Fibroblast of skin of scalp (primary cell): ENCODE measurements around the gene ADGRL2.
"Not testable (repeated sequence)": the region's sequence is repeated elsewhere in the genome, so short reads cannot be mapped to it uniquely, and the experiment has no call there.

ENCODE experiments used
- DNase-seq: peaks from one replicate; pipeline ENCODE4 v3.0.0-alpha.2; 2013

Gene ADGRL2

GRCh38 chr1:81850031-81850430 lies 49.3 kb downstream of the ADGRL2 start:
- DNase-seq: no peak

DNA sequence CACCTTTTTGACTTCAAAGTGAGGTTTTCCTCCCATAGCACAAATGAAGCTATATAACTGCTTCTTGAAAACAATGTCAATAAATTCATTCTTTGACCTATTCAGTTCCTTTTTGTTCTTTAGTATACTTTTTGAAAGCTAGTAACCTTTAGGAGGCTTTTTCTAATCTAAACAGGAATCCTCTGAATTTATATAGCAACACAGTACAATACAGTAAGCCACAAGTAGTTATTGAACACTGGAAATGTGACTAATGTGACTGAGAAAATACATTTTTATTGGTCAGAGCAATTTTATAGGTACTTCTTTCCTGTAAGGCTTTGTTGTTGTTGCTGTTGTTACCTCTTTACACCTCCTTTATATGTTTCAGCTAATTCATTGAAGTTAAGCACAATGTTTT lies 49.8 kb downstream of the ADGRL2 start:
- DNase-seq: no peak

DNA sequence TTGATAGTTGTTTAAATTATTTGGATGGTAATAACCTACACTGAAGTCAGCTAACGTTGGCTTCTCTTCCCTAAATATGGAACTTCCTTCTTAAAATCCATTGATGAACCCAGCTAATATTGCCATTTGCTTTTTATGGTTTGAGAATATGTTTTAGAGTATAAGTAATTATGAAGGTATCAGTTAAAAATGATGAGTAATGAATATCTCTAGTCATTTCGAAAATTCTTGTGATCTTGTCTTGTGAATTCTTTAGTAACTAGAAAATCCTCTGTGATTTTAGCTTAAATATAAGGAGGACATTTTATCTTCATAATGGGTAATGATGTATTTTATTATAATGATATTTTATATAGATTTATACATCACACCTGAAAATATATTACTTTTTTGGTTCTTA lies 50.5 kb downstream of the ADGRL2 start:
- no peak for DNase-seq

GRCh38 chr1:81852961-81853360 lies 52.2 kb downstream of the ADGRL2 start:
- no peak for DNase-seq

- no peak for DNase-seq
These were observed 66.5 kb downstream of the ADGRL2 start for GRCh38 chr1:81867235-81867634.

- DNase-seq: no peak
These were observed 68.6 kb downstream of the ADGRL2 start for GRCh38 chr1:81869307-81869706.

GRCh38 chr1:81871091-81871490 lies 70.4 kb downstream of the ADGRL2 start:
- DNase-seq: not testable (repeated sequence)

DNA sequence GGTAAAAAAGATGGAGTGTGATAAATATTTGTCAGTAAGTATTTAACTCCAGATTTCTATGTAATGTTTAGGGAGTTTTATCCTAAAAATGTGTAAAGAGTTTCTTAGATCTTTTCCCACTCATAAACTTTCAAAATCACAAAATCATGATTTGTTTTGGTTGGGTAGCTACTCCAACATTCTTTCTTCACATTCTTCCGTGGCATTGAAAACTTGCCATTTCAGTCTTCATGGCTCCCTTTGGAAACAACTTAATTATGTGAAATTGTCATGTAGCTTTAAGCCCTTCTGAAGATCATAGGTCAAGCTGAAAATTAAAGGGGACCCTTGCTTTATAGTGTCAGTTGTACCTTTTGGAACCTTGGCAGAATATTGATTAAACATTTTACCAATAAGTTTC lies 73.2 kb downstream of the ADGRL2 start:
- DNase-seq: peak; percentile 40

- DNase-seq: no peak
These were observed 73.7 kb downstream of the ADGRL2 start for GRCh38 chr1:81874461-81874860.

DNA sequence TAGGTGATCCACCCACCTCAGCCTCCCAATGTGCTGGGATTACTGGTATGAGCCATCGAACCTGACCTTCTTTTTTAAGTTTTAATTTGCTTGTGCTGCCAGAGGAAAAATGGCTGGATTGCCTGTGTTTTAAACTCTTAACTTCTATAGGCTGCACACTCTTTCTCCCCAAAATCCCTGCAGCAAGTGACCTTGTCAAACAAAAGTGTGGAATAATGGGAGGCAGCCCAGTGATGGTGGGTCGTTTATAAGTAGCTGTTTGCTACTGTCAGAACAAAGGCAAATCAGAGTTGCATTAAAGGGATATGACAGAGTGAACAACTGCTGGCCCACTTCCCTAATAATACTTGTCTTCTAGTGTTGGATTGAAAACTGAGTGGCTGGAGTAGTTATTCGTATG lies 74.2 kb downstream of the ADGRL2 start:
- no peak for DNase-seq

DNA sequence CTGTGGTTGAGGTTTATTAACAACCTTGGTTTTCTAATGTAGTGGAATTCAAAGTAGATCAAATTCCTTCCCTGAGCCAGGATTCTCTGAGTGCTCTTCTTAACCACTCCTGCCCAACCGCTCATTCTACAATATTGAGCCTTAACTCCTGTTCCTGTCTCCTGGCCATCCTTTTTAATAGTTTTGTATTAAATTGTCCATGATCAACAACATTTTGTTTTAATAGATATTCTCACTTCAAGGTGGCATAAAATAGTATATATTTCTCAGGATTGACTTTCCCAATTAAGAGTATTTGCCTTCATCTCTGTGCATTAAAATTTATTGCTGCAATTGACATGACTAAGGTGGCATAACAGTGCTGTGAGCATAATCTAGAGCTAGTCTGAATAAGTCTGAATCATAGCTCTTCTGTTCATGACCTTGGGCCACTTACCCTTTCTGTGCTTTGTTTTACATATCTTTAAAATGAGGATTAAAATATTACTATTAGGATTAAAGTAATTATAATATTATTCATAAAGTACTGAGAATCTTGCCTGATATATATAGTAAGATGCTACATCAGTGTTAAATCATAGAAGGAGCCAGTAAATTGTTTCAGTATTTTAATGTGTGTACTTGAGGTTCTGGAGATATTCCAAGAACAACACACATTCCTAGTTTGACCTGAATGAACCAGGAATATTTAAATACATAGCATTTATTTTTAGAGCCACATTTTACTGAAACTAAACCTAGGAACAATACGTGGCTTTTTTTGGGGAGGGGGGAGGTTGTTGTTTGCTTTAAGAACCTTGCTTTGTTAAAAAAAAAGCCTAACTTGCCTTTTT lies 76.4 kb downstream of the ADGRL2 start:
- DNase-seq: peak; percentile 63

DNA sequence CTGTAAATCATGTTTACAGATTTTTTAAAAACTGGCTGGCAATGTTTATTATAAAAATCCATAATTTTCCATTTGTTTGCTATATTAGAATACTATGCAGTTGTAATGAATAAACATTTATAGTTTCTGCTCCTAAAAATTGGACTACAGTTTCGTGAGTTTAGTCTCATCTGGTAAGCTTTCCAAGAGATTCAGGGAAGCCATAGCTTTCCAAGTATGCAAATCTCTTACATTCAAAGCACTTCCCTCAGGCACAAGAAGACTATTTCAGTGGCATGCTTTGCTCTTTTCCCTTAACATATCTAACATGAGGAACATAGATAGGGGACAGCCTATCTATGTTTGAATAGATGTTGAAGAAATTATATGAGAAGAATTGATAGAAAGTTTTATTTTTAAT lies 77.2 kb downstream of the ADGRL2 start:
- DNase-seq: no peak

DNA sequence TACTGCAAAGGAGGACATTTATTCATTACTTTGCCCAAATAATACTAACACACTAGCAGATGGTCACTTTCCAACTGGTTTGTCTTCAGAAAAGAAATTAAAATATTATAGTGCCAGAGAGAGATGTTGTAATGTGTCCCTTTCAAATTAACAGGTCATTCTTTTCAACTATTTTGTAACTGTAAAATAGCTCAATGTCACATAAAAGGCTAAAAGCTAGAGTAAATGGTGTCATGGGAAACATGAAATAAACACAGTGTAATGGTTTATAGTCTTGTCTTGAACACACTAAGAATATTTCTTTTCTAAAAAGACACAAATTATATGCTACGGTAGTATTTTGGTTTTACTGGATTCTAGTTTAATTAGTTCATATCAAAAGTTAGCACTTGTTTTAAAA lies 77.8 kb downstream of the ADGRL2 start:
- no peak for DNase-seq

DNA sequence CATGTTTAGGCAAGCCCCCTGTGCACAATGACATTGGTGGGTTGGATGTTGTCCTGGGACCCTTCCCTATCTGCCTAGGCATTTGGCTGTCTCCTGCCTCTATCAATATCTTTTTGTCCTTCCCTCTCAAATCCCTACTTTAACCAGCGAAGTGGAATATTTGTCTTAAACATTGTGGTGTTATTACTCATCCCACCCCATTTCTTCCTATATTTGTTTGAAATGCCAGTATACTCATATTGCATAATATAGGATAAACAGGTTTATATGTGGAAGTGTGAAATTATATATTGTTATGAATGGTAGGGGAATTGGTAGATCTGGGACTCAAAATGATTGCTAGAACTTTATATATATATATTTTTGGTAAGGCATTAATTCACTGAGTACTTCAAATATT lies 80.0 kb downstream of the ADGRL2 start:
- DNase-seq: peak; percentile 23

- DNase-seq: no peak
These were observed 84.6 kb downstream of the ADGRL2 start for GRCh38 chr1:81885291-81885690.

GRCh38 chr1:81886292-81886691 lies 85.6 kb downstream of the ADGRL2 start:
- DNase-seq: not testable (repeated sequence)

DNA sequence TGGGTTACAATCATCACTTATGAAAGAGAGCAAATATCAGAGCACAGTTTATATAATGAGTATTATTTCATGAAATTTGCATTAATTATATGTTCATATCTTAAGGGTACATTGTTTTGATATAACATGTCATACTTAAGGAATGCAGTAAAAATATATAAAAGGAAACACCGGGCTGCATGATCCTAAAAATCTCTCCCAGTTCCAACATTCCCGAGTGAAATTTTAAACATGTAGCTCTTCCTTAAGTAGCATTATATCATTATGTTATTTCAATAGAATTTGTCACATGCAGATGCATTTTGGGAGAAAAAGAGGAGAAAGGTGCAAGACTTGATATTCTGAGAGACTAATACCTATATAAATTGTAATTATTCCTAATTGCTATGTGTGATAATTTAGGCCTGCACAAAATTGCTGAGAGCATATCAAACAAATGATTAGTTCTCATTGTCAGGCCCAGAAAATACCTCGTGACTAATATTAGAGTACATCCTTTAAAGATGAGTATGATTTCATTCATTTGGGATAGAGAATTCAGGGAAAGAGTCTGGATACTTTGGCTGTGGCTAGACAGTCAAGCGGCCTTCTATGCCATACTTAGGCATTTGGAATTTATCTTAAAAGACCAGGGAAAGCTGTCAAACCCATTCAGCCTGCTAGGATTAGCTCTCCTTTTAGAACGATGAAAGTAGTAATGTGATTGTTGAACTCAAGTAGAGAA lies 86.8 kb downstream of the ADGRL2 start:
- peak; percentile 53 for DNase-seq

GRCh38 chr1:81889166-81889565 lies 88.4 kb downstream of the ADGRL2 start:
- DNase-seq: no peak

DNA sequence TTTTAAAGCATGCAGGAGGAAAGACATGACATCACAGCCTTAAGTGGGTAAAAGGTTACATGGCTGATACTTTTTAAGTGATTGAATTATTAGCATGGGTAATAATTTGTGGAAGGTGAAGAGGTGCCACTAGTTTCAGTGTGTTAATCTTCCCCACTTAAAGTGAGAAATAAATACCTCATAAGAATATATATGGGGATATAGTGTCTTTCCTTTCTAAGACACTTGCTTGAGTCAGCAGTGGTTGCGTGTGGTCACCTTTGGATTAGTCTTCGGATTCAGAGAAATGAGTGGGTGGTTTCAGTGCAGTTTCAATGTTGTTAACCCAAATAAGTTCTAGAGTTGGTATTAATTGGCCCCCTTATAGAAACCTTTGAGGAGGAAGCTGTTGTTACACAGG lies 94.1 kb downstream of the ADGRL2 start:
- DNase-seq: no peak

- no peak for DNase-seq
These were observed 98.6 kb downstream of the ADGRL2 start for GRCh38 chr1:81899214-81899821.

DNA sequence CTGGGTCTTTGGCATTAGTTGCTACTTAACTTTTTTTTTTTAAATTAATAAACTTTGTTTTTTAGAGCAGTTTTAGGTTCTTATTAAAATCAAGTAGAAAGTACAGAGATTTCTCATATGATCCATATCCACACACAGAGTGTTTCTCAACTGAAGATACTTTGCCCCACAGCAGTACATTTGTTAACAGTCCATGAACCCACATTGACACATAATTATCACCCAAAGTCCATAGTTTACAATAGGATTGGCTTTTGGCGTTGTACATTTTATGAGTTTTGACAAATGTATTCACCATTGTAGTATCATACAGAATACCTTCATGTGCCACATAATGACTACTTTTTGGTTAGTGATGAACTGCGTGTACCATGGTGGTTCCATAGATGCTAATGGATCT lies 106.8 kb downstream of the ADGRL2 start:
- no peak for DNase-seq

DNA sequence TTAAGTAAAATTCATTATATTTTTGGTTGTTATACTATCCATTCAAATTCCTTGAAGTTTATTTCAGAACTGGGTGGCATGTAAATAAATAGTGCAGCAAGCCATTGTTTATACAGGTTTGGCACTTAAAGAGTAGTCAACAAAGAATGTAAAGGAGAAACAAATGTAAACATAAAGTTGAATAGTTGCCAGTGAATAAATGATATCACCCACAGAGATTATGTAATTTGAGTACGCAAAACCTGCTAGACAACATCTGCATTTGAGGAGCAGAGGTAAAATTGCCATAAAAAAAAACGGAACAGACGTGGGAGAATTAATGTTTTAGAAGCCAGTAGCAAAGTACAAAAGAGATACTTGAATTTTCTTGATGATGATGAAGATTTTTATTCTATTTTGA lies 111.6 kb downstream of the ADGRL2 start:
- DNase-seq: no peak

GRCh38 chr1:81915937-81916336 lies 115.2 kb downstream of the ADGRL2 start:
- no peak for DNase-seq

GRCh38 chr1:81920245-81920740 lies 119.6 kb downstream of the ADGRL2 start:
- peak; percentile 94 for DNase-seq
